ENCODE data around the gene SPIC. TPM values are rescaled to one million over a fixed set of nuclear protein-coding genes. Genes with fewer than 3 reads are reported as not detected.
"Not testable (repeated sequence)": the region's sequence is repeated elsewhere in the genome, so short reads cannot be mapped to it uniquely, and the experiment has no call there.

The SPIC gene
- polyA plus RNA-seq, 3 donors: 0.13 TPM; not detected in 2

DNA sequence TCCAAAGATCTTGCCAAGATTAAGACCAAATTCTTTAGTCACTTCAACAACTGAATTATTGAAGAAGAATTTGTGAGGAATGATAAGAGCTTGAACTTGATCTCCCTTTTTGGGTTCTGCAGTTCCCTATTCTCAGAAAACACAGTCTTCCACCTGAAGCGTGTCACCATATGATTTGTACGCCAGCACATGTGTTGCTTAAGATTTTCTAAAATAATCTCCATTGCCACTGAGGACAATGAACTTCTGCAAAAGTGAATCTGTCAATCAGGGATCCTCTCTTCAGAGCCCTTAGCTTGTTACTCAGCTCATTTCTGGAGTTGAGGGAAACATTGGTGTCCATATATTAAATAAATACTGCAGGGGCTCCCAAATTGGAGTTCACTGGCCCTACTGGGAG is 4.2 kb upstream of the SPIC start:
- DNase-seq: peak in 1 of 3 donors; percentile 19
- Histone ChIP-seq H4K20me1 (ENCODE audit: insufficient read depth, low read length) (no peaks in the 10 kb centered on the region), H3K4me3 (replicated peaks in 1 of 3; ENCODE audit: low read depth in 2 of 3, low read length in 3 of 3) (no peak overlapping the region), H3K4me1 (ENCODE audit: control insufficient read depth in 1 of 2, insufficient read depth in 2 of 2, low read length in 2 of 2) (peaks cover 7 to 13% of the 10 kb centered on the region in 2 donors), H3K27ac (ENCODE audit: low read depth in 1 of 2, low read length in 2 of 2) (no peak overlapping the region), H3K4me2 (replicated peaks; ENCODE audit: extremely low read depth, low read length, poor library complexity, severe bottlenecking) (no peak overlapping the region), H3K9ac (ENCODE audit: insufficient read depth, low read length, poor library complexity, severe bottlenecking) (no peak overlapping the region), H2AFZ (ENCODE audit: insufficient read depth, low read depth, low read length, poor library complexity, severe bottlenecking) (no peak overlapping the region), H3K9me3 (replicated peaks in 1 of 2; ENCODE audit: control insufficient read depth in 1 of 2, insufficient read depth in 1 of 2, low read length in 2 of 2) (no peaks in the 10 kb centered on the region), H3K36me3 (replicated peaks in 1 of 2; ENCODE audit: control insufficient read depth in 1 of 2, insufficient read depth in 2 of 2, low read length in 2 of 2) (no peaks in the 10 kb centered on the region), H3K79me2 (ENCODE audit: insufficient read depth, low read length) (no peaks in the 10 kb centered on the region), H3K27me3 (ENCODE audit: control insufficient read depth in 2 of 2, insufficient read depth in 2 of 2, low read length in 2 of 2) (no peaks in the 10 kb centered on the region)
- Mint-ChIP-seq H3K36me3 (no peaks in the 10 kb centered on the region), H3K9me3 (peaks cover 0 to 3% (median 0%) of the 10 kb centered on the region in 7 donors), H3K4me1 (peaks cover 8% of the 10 kb centered on the region), H3K27me3 (ENCODE audit: low read depth in 3 of 3) (peaks cover 2 to 3% (median 3%) of the 10 kb centered on the region in 3 donors), H3K4me3 (no peak overlapping the region), H3K27ac (peak overlapping the region in 1 of 7 donors; percentile 30)
- no CpG with 5 or more reads among the region's 2 CpGs for WGBS (ENCODE audit: insufficient coverage)
- TF ChIP-seq, protein P1, sequence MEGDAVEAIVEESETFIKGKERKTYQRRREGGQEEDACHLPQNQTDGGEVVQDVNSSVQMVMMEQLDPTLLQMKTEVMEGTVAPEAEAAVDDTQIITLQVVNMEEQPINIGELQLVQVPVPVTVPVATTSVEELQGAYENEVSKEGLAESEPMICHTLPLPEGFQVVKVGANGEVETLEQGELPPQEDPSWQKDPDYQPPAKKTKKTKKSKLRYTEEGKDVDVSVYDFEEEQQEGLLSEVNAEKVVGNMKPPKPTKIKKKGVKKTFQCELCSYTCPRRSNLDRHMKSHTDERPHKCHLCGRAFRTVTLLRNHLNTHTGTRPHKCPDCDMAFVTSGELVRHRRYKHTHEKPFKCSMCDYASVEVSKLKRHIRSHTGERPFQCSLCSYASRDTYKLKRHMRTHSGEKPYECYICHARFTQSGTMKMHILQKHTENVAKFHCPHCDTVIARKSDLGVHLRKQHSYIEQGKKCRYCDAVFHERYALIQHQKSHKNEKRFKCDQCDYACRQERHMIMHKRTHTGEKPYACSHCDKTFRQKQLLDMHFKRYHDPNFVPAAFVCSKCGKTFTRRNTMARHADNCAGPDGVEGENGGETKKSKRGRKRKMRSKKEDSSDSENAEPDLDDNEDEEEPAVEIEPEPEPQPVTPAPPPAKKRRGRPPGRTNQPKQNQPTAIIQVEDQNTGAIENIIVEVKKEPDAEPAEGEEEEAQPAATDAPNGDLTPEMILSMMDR (IDR thresholded peaks at IDR 0.05): no peak
- intact Hi-C loops (cut with micrococcal nuclease): no loop called here

DNA sequence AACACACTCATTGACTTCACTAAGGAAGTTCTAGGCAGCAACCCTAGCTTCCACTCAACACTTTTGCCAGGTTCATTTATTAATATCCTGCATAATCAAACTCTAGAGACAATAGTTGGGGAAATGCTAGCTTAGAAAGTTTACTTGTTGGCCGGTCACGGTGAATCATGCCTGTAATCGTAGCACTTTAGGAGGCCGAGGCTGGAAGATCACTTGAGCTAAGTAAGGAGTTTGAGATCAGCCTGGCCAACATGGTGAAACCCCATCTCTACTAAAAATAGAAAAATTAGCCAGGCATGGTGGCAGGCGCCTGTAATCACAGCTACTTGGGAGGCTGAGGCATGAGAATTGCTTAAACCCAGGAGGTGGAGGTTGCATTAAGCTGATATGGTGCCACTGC is 3.3 kb upstream of the SPIC start:
- H3K4me1 Mint-ChIP-seq; H2AFZ ChIP-seq (ENCODE audit: insufficient read depth, low read depth, low read length, poor library complexity, severe bottlenecking); H3K79me2 ChIP-seq (ENCODE audit: insufficient read depth, low read length); DNase-seq; H3K36me3 ChIP-seq (replicated peaks in 1 of 2; ENCODE audit: control insufficient read depth in 1 of 2, insufficient read depth in 2 of 2, low read length in 2 of 2); H3K36me3 Mint-ChIP-seq; H3K9ac ChIP-seq (ENCODE audit: insufficient read depth, low read length, poor library complexity, severe bottlenecking); intact Hi-C loops (cut with micrococcal nuclease); H3K27me3 ChIP-seq (ENCODE audit: control insufficient read depth in 2 of 2, insufficient read depth in 2 of 2, low read length in 2 of 2); H3K4me3 Mint-ChIP-seq; H3K9me3 Mint-ChIP-seq; H3K4me2 ChIP-seq (replicated peaks; ENCODE audit: extremely low read depth, low read length, poor library complexity, severe bottlenecking); H3K9me3 ChIP-seq (replicated peaks in 1 of 2; ENCODE audit: control insufficient read depth in 1 of 2, insufficient read depth in 1 of 2, low read length in 2 of 2); H3K27ac ChIP-seq (ENCODE audit: low read depth in 1 of 2, low read length in 2 of 2); H3K4me3 ChIP-seq (replicated peaks in 1 of 3; ENCODE audit: low read depth in 2 of 3, low read length in 3 of 3); H4K20me1 ChIP-seq (ENCODE audit: insufficient read depth, low read length); H3K27me3 Mint-ChIP-seq (ENCODE audit: low read depth in 3 of 3); H3K27ac Mint-ChIP-seq: not testable (repeated sequence)
- H3K4me1 ChIP-seq (ENCODE audit: control insufficient read depth in 1 of 2, insufficient read depth in 2 of 2, low read length in 2 of 2): peaks cover 4 to 10% of the 10 kb centered on the region in 2 donors
- no CpG with 5 or more reads among the region's 5 CpGs for WGBS (ENCODE audit: insufficient coverage)

All from CD14-positive monocyte (primary cell).